GM12875 (cell line): ENCODE measurements around the gene GGT5.
"Not testable (repeated sequence)": the region's sequence is repeated elsewhere in the genome, so short reads cannot be mapped to it uniquely, and the experiment has no call there.

Experiments used
- H3K4me3 ChIP-seq: one replicate; pipeline ENCODE4 v1.5.1; 2011; ENCODE audit warnings: low read depth, low read length, control low read depth
- TF ChIP-seq, protein P1 (sequence below): IDR thresholded peaks from 2 replicates; pipeline ENCODE4 v1.5.1; 2011; ENCODE audit warnings: low read depth, mild to moderate bottlenecking, control low read depth, inconsistent platforms, low read length, moderate library complexity, borderline replicate concordance; ENCODE audit not compliant: insufficient read depth

The GGT5 gene

GRCh38 chr22:24259459-24259858 is 14.6 kb upstream of the GGT5 start:
- H3K4me3 ChIP-seq: not testable (repeated sequence)
- TF ChIP-seq, protein P1, sequence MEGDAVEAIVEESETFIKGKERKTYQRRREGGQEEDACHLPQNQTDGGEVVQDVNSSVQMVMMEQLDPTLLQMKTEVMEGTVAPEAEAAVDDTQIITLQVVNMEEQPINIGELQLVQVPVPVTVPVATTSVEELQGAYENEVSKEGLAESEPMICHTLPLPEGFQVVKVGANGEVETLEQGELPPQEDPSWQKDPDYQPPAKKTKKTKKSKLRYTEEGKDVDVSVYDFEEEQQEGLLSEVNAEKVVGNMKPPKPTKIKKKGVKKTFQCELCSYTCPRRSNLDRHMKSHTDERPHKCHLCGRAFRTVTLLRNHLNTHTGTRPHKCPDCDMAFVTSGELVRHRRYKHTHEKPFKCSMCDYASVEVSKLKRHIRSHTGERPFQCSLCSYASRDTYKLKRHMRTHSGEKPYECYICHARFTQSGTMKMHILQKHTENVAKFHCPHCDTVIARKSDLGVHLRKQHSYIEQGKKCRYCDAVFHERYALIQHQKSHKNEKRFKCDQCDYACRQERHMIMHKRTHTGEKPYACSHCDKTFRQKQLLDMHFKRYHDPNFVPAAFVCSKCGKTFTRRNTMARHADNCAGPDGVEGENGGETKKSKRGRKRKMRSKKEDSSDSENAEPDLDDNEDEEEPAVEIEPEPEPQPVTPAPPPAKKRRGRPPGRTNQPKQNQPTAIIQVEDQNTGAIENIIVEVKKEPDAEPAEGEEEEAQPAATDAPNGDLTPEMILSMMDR: peak; percentile 34; the same call in 1 of the 2 replicates

DNA sequence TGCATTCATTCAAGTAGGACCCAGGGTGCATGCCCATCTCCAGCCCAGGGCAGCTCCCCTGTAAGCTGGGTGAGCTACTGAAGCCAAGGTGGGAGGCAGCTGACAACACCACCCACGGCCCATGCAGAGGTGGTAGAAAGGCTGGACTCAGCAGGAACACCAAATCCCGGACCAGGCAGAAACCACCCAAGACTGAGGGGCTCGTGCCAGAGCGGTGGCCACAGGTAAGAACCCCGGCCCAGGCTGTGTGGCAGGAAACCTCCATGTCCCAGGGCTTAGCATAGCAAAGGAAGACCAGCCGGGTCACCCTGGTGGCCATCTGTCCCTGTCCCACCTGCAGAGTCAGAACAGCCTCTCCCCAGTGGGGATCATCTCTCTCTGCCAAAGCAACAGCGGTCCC is 11.9 kb upstream of the GGT5 start:
- not testable (repeated sequence) for H3K4me3 ChIP-seq

DNA sequence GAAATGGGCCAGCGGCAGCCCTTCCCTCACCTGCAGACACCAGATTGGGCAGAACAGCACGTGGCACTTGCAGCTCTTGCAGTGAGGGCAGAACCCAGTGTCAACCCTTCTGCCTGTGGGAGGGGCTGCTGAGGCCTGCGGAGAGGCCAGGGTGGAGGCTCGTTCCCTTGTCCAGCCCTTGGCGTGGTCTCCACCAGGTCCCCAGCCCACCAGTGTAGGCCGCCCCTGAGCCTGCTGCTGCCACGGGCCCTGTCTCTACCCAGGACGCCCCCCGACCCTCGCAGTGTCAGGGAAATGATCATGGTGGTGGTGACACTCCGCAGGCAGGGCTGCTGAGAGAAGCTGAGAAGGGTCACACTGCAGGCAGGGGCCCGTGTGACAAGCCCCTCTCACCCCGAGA is 11.3 kb upstream of the GGT5 start:
- H3K4me3 ChIP-seq: not testable (repeated sequence)

DNA sequence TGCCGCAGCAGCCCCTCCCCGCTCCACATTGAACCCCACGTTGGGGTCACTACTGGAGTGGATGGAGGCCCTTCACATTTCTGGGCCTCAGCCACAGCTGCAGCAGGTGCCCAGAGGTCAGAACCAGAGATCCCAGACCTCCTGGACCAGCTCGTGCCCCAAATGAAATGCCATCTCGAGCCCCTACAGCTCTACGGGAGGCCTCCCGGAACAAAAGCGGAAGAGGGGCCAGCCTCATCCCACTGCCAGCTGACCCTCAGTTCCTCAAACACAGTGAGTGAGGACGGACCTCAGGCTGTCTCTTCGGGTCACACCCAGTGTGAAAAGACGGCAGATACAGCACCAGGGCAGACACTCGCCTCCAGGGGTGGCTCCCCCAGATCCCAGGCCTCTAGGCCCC is 8.2 kb upstream of the GGT5 start:
- not testable (repeated sequence) for H3K4me3 ChIP-seq

DNA sequence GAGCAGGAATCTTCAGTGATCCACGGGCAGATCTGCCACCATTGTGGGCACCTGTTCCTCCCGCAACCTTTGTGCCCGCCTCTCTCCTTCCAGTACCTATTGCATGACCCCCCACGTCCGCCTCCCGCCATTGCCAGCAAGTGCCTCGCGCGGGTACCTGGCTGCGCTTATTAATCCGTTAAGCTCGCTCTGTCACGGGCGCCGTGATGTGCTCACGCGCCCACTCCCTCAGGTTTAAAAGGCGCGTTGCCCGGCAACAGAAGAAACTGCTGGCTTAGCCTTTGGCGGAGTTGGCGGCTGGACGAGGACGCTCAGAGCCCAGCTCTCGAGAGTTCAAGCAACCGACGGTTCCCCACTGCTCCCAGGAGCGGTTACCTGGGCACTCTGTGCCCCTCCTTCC is 6.4 kb upstream of the GGT5 start:
- not testable (repeated sequence) for H3K4me3 ChIP-seq

DNA sequence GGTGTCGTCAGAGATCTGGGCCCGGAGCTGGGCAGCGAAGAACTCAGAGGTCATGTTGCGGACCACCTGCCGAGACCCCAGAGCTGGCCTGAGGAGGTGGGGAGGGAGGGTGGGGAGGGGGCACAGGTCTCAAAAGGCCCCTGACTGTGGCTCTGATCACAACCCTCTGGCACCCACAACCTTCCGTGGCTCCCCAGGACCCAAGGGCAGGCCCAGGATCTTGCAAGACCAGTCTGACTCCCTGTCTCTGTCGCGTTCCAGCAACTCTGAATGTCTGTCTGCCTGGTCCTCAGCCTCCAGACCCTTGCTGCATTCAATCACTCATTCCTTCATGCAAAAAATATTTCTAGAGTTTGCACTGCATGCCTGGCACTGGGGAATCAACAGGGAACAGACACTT is 4.5 kb upstream of the GGT5 start:
- H3K4me3 ChIP-seq: not testable (repeated sequence)

DNA sequence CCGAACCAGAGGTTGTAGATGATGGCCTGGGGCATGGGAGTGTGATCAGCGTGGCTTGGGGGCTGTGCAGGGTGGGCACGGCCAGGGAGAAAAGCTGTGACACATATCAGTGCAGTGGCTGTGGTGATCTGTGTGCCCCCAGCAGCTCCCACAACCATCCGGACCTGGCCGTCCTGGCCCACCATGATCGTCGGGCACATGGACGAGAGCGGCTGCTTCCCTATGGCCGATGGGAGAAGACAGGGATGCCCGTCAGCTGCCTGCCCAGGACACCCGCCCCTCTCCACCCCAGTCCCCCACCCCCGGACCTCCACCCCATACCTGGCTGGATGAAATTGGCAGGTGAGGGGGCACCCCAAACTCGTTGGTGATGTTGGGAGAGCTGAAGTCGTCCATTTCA is 3.7 kb upstream of the GGT5 start:
- H3K4me3 ChIP-seq: not testable (repeated sequence)

DNA sequence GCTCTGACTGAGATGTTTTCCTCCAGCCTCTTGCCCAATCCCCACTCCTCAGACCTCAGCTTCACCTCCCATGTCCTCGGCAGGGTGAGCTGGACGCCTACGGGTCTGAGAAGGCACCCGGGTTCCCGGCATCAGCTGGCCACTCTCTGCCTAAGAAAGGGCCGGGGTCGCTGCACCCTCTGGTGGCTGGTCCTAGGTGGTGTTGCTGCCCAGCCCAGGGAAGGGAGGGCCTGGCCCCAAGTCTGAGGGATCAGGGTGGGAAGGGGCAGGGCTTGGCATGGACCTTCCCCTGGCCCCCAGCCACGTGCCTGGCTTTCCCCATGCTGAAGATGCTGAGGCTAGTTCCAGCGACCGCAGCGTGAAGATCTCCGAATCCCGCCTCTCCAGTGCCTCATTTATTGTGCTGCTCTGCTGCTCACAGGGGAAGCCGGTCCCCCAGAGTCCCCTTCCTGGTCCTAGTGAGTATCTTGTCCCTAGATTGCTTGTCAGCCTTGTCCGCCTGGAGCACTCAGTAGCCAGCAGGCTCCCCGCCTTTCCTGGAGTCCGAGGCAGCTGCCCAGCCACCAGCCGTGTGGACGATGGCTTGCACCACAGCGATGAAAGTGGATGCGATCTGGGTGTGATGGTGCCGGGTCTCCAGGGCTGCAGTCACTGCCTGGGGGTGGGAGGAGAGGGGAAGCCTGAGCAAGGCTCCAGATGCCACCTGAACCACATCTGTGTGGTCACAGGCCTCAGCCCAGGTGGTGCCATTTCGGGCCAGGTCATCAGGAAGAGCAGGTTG is 2.9 kb upstream of the GGT5 start:
- TF ChIP-seq, protein P1: peak; percentile 82
- H3K4me3 ChIP-seq: no peak overlapping the region

- TF ChIP-seq, protein P1: no peak
- no peak overlapping the region for H3K4me3 ChIP-seq
Measured at GRCh38 chr22:24247011-24247507, 2.2 kb upstream of the GGT5 start.

DNA sequence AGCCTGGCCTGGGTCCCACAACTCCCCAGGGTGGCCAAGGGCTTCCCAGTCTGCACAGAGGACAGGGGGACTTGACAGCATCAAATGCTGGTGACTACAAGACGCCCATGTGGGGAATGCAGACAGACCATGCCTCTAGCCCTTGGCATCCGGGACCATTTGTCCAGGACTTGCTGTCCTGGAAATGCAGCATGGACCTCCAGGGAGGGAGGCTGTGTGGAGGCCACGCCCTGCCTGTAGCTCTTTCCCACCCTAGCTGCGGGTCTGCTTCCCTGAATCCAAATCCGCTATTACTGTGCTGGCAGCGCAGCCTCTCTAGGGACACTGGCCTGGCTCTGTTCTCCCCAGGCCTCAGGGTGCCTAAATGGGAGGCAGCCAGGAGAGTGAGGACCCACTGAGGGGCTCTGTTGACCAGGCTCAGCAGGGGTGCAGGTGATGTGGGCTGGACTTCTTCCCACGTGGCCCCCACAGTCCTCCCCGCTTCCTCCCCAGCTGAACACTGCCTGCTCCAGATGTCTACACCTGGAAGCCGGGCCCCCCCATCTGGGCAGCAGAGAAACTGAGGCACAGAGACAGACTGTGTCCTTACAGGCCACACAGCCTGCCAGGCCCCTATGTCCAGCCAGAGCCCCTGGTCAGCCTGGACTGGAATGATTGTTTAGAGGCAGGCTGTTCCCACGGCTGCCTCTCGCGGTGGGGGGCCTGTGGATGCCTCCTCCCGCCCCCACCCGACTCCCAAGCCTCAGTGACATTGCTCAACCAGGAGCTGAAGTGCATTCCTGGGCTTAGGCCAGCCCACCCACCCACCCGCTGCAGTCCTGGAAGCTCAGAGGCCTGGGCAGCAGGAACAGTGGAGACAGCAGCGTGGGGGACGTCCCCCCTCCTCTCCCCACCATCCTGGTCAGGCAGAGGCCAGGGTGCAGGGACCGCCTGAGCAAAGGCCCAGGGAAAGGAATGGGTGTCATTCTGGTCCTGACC is 991 bp upstream of the GGT5 start:
- not testable (repeated sequence) for H3K4me3 ChIP-seq
